ES-I3 (cell line): Measurements from ENCODE around the gene KLF2.
A peak's percentile ranks its signal among the peaks of the same experiment; 100 is the strongest.
"Not testable (repeated sequence)": the region's sequence is repeated elsewhere in the genome, so short reads cannot be mapped to it uniquely, and the experiment has no call there.

Experiments
- H3K36me3 ChIP-seq: 2 replicates; pipeline ENCODE4 v1.6.1; 2013; ENCODE audit warnings: mild to moderate bottlenecking, low read length, control low read depth, moderate library complexity; ENCODE audit not compliant: insufficient read depth
- H3K4me1 ChIP-seq: 2 replicates; pipeline ENCODE4 v1.6.1; 2013; ENCODE audit warnings: mild to moderate bottlenecking, control low read depth, low read length; ENCODE audit not compliant: insufficient read depth
- H3K9ac ChIP-seq: 2 replicates; pipeline ENCODE4 v1.6.1; 2013; ENCODE audit warnings: low read depth, mild to moderate bottlenecking, low read length, moderate library complexity
- H3K9me3 ChIP-seq: 2 replicates; pipeline ENCODE4 v1.6.1; 2013; ENCODE audit warnings: mild to moderate bottlenecking, low read length, moderate library complexity; ENCODE audit not compliant: control insufficient read depth, insufficient read depth

KLF2 gene

DNA sequence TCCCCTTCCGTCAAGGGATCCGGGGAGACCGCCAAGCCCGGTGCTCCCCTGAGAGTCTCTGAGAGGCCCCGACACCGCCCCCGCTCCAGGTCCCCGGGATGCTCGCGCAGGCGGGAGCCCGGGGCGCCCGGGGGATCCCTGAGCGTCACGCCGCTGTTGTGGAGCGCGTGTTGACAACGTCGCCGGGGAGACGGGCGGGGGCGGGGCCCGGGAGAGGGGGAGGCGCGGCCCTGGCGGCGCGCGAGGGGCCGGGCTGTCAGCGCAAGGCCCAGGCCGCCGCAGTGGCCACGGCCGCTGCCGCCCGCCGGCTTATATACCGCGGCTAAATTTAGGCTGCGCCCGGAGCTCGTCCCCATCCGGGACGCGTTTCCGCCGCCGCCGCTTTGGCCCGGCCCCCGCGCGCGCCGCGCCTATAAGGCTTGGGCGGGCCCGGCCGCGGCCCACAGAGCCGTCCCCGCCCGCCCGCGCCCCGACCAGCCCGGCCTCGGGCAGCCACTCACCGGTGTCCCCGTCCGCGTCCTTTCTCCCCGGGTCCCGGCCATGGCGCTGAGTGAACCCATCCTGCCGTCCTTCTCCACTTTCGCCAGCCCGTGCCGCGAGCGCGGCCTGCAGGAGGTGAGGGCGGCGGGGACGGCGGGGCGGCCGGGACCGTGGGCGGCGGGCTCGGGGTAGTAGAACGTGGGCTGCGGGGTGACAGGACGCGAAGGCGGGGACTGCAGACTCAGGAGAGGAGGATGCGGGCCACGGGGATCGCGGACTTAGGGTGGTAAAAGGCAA is at the start of gene KLF2:
Gene KLF2 (plus strand): TSS at position 443 of the 777 bp plus-strand sequence. CDS start 98 bp downstream, at position 541.
- Histone ChIP-seq H3K4me1 (no peaks in the 10 kb centered on the region), H3K9ac (peak within 1 kb of the TSS; percentile 54; the same call in 1 of the 2 replicates), H3K36me3 (no peaks in the 10 kb centered on the region), H3K9me3 (no peaks in the 10 kb centered on the region)

DNA sequence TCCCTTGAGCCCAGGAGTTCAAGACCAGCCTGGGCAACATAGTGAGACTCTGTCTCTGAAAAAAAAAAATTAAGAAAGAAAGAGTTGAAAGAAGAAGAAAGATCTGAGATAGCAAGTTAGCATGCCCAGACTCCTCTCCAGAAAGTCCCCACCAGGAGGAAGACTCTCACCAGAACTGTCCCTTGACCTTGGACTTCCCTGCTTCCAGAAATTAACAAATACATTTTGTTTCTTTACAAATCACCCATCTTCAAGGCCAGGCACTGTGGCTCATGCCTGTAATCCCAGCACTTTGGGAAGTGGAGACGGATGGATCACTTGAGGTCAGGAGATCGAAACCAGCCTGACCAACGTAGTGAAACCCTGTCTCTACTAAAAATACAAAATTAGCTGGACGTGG is 44.3 kb upstream of the KLF2 start:
- Histone ChIP-seq H3K9me3 (no peaks in the 10 kb centered on the region), H3K9ac (no peak overlapping the region), H3K36me3 (no peaks in the 10 kb centered on the region), H3K4me1 (no peaks in the 10 kb centered on the region; the same call in 1 of the 2 replicates)

GRCh38 chr19:16281743-16282142 is 42.9 kb upstream of the KLF2 start:
- Histone ChIP-seq H3K9me3 (no peaks in the 10 kb centered on the region), H3K9ac (no peak overlapping the region), H3K36me3 (no peaks in the 10 kb centered on the region), H3K4me1 (no peaks in the 10 kb centered on the region; the same call in 1 of the 2 replicates)

DNA sequence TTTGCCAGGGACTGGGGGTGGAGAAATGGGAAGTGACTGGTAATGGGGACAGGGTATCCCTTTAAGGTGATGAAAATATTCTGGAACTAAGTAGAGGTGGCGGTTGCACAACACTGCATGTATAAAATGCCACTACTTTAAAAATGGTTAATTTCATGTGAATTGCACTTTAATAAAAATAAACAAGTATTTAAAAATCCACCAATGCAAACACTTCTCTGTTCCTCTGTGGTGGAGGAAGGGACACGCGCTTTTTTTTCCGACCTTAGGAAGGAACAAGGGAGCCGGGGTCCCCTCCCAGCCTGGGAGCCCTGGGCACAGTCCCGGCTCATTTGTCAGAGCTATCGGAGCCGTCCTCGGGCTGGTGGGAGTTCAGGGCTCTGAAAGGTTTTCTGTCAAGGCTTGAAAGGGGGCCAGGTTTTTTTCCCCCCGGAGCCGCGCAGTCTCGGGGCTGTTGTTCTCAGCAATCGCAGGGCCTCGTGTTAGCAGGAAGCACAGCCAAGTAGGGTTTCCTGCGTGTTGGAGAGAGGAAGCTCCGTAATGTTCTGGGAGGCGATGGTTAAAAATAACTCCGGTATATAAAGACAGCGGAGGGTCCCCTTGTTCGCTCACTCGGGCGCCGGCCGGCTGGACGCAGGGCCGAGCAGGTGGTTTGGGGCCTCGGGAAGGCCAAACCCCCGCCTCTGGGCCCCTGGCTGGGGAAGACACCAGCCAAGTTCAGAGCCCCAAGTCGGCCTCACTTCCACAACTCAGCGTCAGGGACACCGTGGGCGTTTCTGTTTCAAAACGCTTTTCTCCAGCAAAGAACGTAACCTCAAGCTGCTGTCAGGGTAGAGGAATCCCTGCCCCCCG is 41.2 kb upstream of the KLF2 start:
- no peaks in the 10 kb centered on the region for H3K36me3 ChIP-seq
- no peaks in the 10 kb centered on the region for H3K9me3 ChIP-seq
- no peak overlapping the region for H3K9ac ChIP-seq
- H3K4me1 ChIP-seq = no peaks in the 10 kb centered on the region; the same call in 1 of the 2 replicates

- Histone ChIP-seq H3K36me3 (no peaks in the 10 kb centered on the region), H3K4me1 (no peaks in the 10 kb centered on the region; the same call in 1 of the 2 replicates), H3K9ac (no peak overlapping the region), H3K9me3 (no peaks in the 10 kb centered on the region)
These were observed 40.1 kb upstream of the KLF2 start for GRCh38 chr19:16284505-16284904.

DNA sequence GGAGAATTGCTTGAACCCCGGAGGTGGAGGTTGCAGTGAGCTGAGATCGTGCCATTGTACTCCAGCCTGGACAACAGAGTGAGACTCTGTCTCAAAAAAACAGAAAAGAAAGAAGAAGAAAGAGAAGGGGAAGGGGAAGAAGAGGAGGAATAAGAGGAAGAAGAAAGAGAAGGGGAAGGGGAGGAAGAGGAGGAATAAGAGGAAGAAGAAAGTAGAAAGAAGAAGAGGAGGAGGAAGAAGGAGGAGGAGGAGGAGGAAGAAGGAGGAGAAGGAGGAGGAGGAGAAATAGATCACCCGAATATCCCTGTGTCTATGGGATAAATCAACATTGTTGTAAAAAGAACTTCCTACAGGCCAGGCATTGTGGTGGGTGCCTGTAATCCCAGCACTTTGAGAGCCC is 39.5 kb upstream of the KLF2 start:
- H3K4me1 ChIP-seq, H3K36me3 ChIP-seq, H3K9ac ChIP-seq, H3K9me3 ChIP-seq: not testable (repeated sequence)

GRCh38 chr19:16285769-16286498 is 38.7 kb upstream of the KLF2 start:
- Histone ChIP-seq H3K9me3 (no peaks in the 10 kb centered on the region), H3K9ac (no peak overlapping the region), H3K4me1 (no peaks in the 10 kb centered on the region; the same call in 1 of the 2 replicates), H3K36me3 (no peaks in the 10 kb centered on the region)

GRCh38 chr19:16288544-16288943 is 36.1 kb upstream of the KLF2 start:
- H3K36me3 ChIP-seq = no peaks in the 10 kb centered on the region
- no peak overlapping the region for H3K9ac ChIP-seq
- H3K9me3 ChIP-seq = no peaks in the 10 kb centered on the region
- no peaks in the 10 kb centered on the region; the same call in 1 of the 2 replicates for H3K4me1 ChIP-seq

DNA sequence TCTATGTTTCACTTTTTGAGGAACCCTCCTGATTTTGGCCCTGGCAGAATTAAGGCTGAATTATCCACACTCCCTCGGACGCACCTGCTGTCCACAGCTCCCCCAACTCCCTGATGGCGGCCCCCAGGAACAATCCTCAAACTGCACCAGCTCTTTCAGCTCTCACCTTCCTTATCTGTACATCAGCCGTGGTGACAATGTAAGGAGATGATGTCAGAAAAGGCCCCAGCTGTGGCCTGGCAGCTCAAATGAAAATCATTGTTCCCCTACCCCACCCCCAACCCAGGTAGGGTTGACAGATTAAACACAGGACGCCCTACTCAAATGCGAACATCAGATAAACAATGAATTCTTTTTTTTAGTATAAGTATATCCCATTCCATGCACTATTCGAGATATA is 35.0 kb upstream of the KLF2 start:
- Histone ChIP-seq H3K36me3 (no peaks in the 10 kb centered on the region), H3K9ac (no peak overlapping the region), H3K4me1 (no peaks in the 10 kb centered on the region), H3K9me3 (no peaks in the 10 kb centered on the region)

DNA sequence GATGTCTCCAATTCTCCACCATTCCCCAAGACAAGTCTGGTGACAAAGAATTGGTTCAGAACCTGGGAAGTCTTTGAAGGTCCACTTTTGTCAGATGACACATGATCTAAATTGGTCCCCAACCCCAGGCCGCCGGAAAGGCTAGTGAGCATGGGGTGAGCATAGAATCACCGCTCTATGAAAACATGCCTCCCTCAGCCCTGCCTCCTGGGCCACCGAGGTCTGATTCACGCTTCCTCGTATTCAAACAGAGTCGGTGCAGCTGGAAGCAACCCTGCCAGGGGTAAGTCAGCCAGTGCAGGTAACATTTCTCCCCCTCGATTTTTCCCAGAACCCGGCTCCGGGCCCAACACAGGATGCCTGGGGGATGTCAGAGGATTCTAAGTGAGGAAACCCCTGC is 33.9 kb upstream of the KLF2 start:
- no peak overlapping the region for H3K9ac ChIP-seq
- no peaks in the 10 kb centered on the region for H3K36me3 ChIP-seq
- H3K9me3 ChIP-seq = no peaks in the 10 kb centered on the region
- no peaks in the 10 kb centered on the region for H3K4me1 ChIP-seq

DNA sequence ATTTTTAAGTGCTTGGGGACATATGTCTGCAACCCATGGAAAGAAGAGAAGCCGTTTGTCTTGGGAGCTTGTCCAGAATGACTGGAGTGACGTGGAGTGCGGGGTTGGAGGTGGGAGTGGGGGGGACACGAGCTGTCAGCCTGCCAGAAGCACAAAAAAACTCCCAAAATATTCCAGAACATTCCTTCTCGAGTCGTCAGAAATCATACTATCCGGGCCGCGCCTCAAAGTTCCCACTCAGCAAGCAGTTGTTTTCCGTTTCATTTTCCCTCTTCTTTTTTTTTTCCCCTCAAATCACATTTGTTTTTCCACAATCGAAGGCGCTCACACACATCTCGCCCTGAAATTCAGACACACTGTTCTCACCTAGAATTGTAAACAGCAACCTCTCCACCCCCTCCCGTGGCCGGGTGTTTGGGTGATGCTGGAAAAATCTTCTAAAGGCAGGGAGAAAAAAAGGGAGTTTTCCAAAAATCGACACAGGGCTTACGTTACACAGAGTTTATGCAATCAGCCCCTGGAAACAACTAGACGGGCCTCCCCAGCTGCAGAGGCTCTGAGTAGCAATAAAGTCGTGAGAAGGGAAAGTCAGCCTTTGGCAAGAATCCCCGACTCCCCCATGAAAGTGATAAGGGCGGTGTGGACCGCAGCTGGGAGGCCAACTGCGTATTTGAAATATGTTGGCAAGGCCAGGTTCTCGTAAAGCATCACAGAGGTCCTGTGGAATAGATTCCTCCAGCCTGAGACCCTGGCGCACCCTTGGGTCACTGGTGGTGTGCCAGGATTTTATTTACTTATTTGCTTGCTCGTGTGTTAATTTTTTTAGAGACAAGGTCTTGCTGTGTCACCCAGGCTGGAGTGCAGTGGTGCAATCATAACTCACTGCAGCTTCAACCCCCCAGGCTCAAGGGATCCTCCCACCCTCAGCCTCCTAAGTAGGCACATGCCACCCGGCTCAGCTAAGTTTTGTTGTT is 31.2 kb upstream of the KLF2 start:
- no peak overlapping the region for H3K9ac ChIP-seq
- H3K9me3 ChIP-seq = no peaks in the 10 kb centered on the region
- H3K4me1 ChIP-seq = no peaks in the 10 kb centered on the region

DNA sequence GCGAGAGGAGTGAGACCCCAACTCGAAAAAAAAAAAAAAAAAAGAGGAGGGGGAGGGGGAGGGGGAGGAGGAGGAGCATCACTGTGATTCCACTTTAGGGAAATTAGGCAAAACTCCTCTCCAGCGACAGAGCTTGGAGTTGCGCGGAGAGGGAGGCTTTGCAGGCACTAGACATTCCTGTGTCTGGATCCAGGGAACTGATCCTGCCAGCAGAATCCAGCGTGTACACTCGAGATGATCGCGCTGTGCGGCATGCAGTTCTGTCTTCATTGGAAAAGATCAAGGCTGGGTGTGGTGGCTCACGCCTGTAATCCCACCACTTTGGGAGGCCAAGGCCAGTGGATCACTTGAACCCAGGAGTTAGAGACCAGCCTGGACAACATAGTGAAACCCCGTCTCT is 29.6 kb upstream of the KLF2 start:
- Histone ChIP-seq H3K9ac (no peak overlapping the region), H3K9me3 (no peaks in the 10 kb centered on the region), H3K36me3 (no peaks in the 10 kb centered on the region), H3K4me1 (no peaks in the 10 kb centered on the region)

More for the DNA sequence above, 31.2 kb upstream of the KLF2 start:
- H3K36me3 ChIP-seq = no peaks in the 10 kb centered on the region

DNA sequence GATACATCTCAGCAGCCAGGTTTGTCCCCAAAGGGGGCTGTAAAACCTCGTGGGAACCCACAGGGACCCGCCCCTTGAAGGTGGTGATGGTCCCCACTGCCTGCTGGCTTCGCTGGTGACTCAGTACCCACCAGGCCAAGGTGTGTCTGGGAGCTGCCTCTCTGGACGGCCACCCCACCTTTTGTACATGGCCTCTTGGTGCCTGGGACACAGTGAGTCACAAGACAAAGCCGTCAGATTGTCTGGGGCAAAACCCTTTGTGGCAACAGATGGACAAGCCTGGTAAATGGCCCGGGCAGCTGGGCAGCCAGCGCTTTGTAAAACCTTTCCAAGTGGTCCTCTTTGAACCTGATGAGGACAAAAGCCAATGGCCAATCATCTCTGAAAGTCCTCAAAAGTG is 27.9 kb upstream of the KLF2 start:
- Histone ChIP-seq H3K36me3 (no peaks in the 10 kb centered on the region), H3K9ac (no peak overlapping the region), H3K9me3 (no peaks in the 10 kb centered on the region), H3K4me1 (no peaks in the 10 kb centered on the region)
